Central memory CD8-positive, alpha-beta T cell (primary cell): ENCODE results near the gene IQGAP2.
A peak's percentile ranks its signal among the peaks of the same experiment; 100 is the strongest.
"Not testable (repeated sequence)": the region's sequence is repeated elsewhere in the genome, so short reads cannot be mapped to it uniquely, and the experiment has no call there.

Experiments used
- ATAC-seq: fragments of 150-1000 bp; cut with Tn5 transposase; replicated peaks from 2 replicates; pipeline ENCODE4 v1.10.0; 2022; ENCODE audit warnings: mild to moderate bottlenecking, moderate FRiP score, moderate number of reproducible peaks; ENCODE audit not compliant: poor library complexity, severe bottlenecking; ENCODE audit errors: extremely low read depth
- DNase-seq, 2 donors: peaks; one replicate each; pipeline ENCODE4 v3.0.0; 2021; ENCODE audit warnings: low spot score in 2 of 2
- H3K27ac Mint-ChIP-seq: one replicate; pipeline ENCODE4 v1.8.0; 2022; ENCODE audit warnings: low read depth, mild to moderate bottlenecking, moderate library complexity, mixed read lengths
- H3K27me3 Mint-ChIP-seq: one replicate; pipeline ENCODE4 v1.8.0; 2022; ENCODE audit warnings: mixed read lengths
- H3K36me3 Mint-ChIP-seq: one replicate; pipeline ENCODE4 v1.8.0; 2022; ENCODE audit warnings: mild to moderate bottlenecking, moderate library complexity, mixed read lengths; ENCODE audit not compliant: insufficient read depth
- H3K4me1 Mint-ChIP-seq: one replicate; pipeline ENCODE4 v1.8.0; 2022; ENCODE audit warnings: mixed read lengths
- H3K4me3 Mint-ChIP-seq: one replicate; pipeline ENCODE4 v1.8.0; 2022; ENCODE audit warnings: mild to moderate bottlenecking, moderate library complexity, mixed read lengths
- H3K9me3 Mint-ChIP-seq: one replicate; pipeline ENCODE4 v1.8.0; 2022; ENCODE audit warnings: mixed read lengths

Gene IQGAP2

DNA sequence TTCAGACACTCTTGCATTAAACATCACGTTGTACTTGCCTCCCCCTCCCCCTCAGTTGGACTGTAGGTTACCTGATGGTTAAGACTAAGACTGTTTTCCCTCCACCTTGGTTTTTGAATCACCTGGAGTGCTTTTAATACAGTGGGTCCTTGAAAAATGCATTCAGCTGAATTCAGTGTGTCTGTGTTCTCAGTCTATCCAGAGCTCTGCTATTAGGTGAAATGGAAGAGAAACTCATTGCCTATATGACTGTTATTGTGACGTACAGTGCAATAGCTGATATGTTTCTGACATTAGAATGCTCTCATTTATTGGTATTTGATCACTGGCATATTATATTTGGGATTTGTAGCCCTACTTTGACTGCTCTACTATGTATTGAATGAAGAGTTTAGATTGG is 111.6 kb downstream of the IQGAP2 start:
- ATAC-seq = no peak
- no peaks in the 10 kb centered on the region for H3K9me3 Mint-ChIP-seq
- peaks cover 38% of the 10 kb centered on the region for H3K4me1 Mint-ChIP-seq
- no peak overlapping the region for H3K4me3 Mint-ChIP-seq
- peak overlapping the region; percentile 20 for H3K27ac Mint-ChIP-seq
- DNase-seq = no peak
- no peaks in the 10 kb centered on the region for H3K27me3 Mint-ChIP-seq
- H3K36me3 Mint-ChIP-seq = peaks cover 4% of the 10 kb centered on the region

DNA sequence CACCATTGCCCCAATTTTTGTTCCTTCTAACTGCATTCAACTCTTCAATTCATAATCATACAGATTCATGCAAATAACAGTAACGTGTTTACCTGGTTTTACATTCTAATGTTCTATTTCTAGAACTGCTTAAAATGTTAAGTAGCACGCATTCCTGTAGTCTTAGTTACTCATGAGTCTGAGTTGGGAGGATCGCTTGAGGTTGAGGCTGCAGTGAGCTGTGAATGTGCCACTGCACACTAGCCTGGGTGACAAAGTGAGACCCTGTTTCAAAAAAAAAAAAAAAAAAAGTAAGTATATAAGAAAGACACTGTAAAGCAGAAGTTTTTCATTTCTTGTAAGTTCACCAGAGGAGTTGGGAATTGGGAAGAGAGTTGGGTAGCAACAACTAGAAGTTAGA is 114.2 kb downstream of the IQGAP2 start:
- Mint-ChIP-seq H3K4me1 (peaks cover 40% of the 10 kb centered on the region), H3K36me3 (peaks cover 6% of the 10 kb centered on the region), H3K9me3 (no peaks in the 10 kb centered on the region), H3K27me3 (no peaks in the 10 kb centered on the region), H3K27ac (peak overlapping the region; percentile 9), H3K4me3 (no peak overlapping the region)
- ATAC-seq (no peak), DNase-seq (no peak)

DNA sequence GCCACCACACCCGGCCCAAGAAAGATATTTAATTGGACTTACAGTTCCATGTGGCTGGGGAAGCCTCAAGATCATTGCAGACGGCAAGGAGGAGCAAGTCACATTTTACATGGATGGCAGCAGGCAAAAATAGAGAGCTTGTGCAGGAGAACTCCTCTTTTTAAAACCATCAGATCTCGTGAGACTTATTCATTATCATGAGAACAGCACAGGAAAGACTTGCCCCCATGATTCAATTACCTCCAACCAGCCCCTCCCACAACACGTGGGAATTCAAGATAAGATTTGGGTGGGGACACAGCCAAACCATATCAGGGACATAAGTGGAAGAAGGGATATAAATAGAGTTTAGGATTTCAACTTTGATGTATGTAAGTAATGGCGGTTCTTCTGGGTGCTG is 115.2 kb downstream of the IQGAP2 start:
- not testable (repeated sequence) for H3K27me3 Mint-ChIP-seq, H3K27ac Mint-ChIP-seq, H3K36me3 Mint-ChIP-seq, DNase-seq, ATAC-seq, H3K4me3 Mint-ChIP-seq, H3K9me3 Mint-ChIP-seq
- peaks cover 47% of the 10 kb centered on the region for H3K4me1 Mint-ChIP-seq

DNA sequence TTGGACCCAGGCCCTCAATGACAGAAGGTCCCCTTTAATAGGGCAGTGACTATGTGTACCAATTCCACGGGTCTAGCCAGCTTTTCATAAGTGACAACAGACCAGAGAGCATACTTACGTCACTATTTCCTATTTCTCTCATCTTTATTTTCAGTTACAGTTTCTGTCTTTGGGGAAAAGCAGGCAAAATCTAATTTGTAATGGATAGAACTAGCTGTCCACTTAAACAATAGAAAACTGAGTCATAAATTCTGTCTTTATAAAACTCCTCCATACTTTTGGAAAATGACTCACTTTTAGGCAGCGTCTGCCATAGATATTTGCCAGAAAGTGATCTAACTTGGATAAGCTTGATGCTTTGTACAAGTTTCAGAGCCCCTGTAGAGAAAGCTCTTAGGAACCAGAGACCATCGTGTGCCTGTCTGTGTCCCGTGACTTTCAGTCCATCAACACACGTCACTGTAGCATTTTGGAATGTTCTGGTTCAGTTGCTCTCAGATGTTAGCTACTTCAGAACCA is 118.2 kb downstream of the IQGAP2 start:
- Mint-ChIP-seq H3K4me1 (peaks cover 58% of the 10 kb centered on the region), H3K9me3 (no peaks in the 10 kb centered on the region), H3K36me3 (peaks cover 3% of the 10 kb centered on the region), H3K27me3 (no peaks in the 10 kb centered on the region), H3K27ac (peak overlapping the region; percentile 86), H3K4me3 (peak overlapping the region; percentile 40)
- ATAC-seq (no peak), DNase-seq (no peak)

DNA sequence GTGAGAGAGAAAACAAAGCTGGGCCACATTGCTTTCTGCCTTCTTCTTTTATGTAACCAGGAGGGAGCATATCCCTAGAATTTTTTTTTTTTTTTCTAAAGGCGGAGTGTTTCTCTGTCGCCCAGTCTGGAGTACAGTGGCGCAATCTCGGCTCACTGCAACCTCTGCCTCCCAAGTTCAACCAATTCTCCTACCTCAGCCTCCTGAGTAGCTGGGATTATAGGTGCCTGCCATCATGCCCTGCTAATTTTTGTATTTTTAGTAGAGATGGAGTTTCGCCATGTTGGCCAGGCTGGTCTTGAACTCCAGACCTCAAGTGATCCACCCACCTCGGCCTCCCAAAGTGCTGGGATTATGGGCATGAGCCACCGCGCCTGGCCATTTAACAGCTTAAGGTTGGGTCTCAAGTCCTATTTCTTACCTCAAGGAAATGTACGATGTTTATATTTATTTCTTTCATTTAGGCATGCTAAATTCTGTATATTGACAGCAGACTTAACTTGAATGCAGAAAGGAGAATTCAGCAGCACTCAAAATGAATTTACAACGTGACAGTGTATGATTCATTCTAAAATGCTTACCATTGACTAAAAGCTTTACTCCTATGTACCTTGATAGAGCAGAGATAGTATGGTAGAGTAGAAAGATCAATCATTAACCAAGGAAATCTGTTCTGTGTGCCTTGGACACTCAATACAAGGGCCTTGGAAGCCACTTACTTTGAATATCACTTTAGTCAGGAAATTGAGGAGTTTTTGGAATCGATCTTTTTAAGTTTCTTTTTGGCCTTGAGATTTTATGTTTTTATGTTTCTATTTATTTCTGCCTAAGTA is 119.2 kb downstream of the IQGAP2 start:
- no peak overlapping the region for H3K4me3 Mint-ChIP-seq
- no peaks in the 10 kb centered on the region for H3K9me3 Mint-ChIP-seq
- no peak for DNase-seq
- peaks cover 3% of the 10 kb centered on the region for H3K36me3 Mint-ChIP-seq
- no peak for ATAC-seq
- H3K27ac Mint-ChIP-seq = peak overlapping the region; percentile 49
- no peaks in the 10 kb centered on the region for H3K27me3 Mint-ChIP-seq
- peaks cover 67% of the 10 kb centered on the region for H3K4me1 Mint-ChIP-seq

DNA sequence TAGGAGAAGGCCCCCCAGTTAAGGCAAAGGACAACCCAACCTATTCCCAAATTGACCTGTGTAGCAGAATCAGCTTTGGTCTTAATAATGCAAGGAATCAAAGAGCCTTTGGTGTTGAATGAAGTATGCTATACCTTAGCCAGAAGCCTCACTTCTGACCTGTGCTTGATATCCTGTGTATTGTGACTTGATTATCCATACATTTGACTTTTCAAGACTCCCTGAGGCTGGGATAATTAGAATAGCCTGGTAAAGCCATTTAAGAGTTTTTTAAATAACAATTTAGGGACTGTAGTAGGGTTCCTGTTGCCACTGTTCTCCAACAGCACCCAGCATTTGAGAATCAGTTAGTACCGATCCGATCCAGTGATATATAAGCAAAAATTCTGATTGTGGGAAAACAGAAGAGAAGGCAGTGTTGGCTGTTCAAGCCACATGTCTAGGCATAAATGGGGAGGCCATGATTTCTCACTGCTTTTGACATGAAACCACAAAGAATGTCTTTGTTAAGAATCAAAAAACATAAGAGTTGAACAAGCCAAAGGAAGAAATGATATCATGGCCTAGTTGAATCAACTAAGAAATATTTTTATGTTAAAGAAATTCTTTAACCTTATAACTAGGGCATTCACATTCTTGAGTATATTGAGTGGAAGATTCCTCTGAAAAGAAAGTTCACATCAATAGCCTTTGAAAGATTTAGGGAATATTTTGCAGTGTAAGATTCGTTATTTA is 121.2 kb downstream of the IQGAP2 start:
- no peak for ATAC-seq
- H3K27me3 Mint-ChIP-seq = no peaks in the 10 kb centered on the region
- H3K4me3 Mint-ChIP-seq = no peak overlapping the region
- H3K9me3 Mint-ChIP-seq = no peaks in the 10 kb centered on the region
- peak overlapping the region; percentile 74 for H3K27ac Mint-ChIP-seq
- H3K36me3 Mint-ChIP-seq = peaks cover 1% of the 10 kb centered on the region
- peaks cover 73% of the 10 kb centered on the region for H3K4me1 Mint-ChIP-seq
- no peak for DNase-seq

DNA sequence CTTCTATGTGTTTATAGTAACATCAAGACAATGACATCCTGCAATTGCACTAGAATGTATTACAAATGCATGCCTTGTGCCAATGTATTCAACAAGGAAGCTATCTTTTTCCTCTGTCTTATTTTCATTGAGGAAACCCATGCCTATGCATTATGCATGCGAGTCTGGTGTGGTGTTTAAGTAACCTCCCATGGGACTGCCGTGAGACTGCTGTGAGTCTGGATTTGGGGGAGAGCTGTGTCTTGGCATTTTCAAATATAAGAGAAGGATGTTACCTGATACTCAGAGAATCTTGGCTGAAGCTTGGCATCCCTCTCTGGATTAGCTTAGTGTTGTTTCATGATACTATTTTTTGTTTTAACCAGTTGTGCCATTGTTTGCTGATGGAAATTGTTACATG is 121.8 kb downstream of the IQGAP2 start:
- H3K27me3 Mint-ChIP-seq = no peaks in the 10 kb centered on the region
- peaks cover 1% of the 10 kb centered on the region for H3K36me3 Mint-ChIP-seq
- ATAC-seq (no peak), DNase-seq (no peak)
- no peak overlapping the region for H3K4me3 Mint-ChIP-seq
- H3K9me3 Mint-ChIP-seq = no peaks in the 10 kb centered on the region
- H3K27ac Mint-ChIP-seq = peak overlapping the region; percentile 81
- peaks cover 70% of the 10 kb centered on the region for H3K4me1 Mint-ChIP-seq

DNA sequence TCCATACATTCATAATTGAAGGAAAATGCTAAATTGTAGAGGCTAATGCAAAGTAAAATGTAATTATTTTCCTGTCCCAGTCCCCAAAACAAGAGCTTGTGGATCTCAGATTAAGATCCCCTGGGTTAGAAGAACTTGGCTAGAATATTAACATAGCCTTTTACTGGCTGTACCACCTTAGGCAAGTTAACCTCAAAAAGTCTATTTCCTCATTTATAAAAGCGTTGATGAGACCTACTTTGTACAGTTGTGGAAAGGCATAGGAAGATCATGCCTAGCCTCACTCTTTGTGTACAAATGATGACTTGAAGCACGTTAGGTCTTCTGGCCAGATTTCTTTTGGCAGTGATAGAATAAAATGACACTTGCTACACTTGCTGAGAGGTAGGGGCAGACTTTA is 122.9 kb downstream of the IQGAP2 start:
- no peak overlapping the region for H3K4me3 Mint-ChIP-seq
- ATAC-seq (no peak), DNase-seq (no peak)
- peaks cover 1% of the 10 kb centered on the region for H3K36me3 Mint-ChIP-seq
- H3K4me1 Mint-ChIP-seq = peaks cover 74% of the 10 kb centered on the region
- H3K27ac Mint-ChIP-seq = peak overlapping the region; percentile 81
- no peaks in the 10 kb centered on the region for H3K27me3 Mint-ChIP-seq
- H3K9me3 Mint-ChIP-seq = no peaks in the 10 kb centered on the region

DNA sequence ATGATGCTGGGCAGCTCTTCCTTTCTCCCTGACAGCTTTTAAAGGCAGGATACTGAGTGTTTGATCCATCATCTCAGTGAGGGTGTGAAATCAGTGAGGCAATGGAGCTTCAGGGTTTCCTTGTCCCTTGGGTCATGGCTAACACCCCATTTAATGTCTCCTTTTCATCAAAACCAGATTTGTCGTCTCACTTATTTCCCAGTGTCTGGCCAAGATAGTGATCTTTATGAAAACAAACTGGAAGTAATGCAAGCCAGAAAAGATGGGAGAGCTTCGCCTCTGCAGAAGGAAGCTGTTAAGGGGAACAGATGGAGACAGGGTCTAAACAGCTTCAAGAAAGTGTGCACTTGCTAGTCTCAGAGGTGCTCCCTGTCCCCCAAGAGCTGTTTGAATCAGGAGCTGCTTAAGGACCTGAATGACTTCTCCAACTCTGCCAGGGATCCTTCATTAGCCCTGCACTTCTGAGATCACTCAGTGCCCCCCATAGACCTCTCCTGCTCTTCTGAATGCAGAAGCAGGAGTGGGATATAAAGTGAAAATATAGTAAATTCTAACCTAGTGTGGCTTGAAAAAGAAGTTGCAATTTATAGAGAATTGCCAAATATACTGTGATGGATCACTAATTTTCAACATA is 124.0 kb downstream of the IQGAP2 start:
- H3K9me3 Mint-ChIP-seq = no peaks in the 10 kb centered on the region
- H3K4me1 Mint-ChIP-seq = peaks cover 73% of the 10 kb centered on the region
- no peaks in the 10 kb centered on the region for H3K36me3 Mint-ChIP-seq
- DNase-seq (no peak), ATAC-seq (no peak)
- no peaks in the 10 kb centered on the region for H3K27me3 Mint-ChIP-seq
- no peak overlapping the region for H3K27ac Mint-ChIP-seq
- H3K4me3 Mint-ChIP-seq = no peak overlapping the region

DNA sequence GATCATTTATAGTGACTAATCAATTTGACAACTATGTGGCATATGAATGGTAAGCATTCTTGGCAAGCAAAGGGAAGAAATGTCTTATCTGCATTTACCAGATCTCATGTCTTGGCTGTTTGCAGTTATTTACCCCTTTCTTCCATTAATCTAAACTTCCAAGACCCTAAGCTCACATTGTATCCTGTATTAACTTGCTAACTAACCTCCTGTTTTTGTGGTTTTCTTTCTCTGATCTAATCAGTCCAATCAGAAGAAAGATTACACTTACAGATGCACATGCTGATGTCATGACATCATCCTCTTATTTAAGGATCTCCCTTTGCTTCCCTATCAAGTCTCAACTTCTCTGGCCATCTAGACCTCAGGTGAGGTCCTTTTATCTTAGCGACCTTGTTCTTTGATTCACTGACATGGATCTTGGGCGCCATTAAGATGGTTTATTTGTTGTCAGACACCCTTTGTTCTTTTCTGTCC is 124.6 kb downstream of the IQGAP2 start:
- Mint-ChIP-seq H3K4me1 (peaks cover 72% of the 10 kb centered on the region), H3K9me3 (no peaks in the 10 kb centered on the region), H3K36me3 (peaks cover 2% of the 10 kb centered on the region), H3K4me3 (no peak overlapping the region), H3K27ac (peak overlapping the region; percentile 19), H3K27me3 (no peaks in the 10 kb centered on the region)
- DNase-seq (no peak), ATAC-seq (no peak)

DNA sequence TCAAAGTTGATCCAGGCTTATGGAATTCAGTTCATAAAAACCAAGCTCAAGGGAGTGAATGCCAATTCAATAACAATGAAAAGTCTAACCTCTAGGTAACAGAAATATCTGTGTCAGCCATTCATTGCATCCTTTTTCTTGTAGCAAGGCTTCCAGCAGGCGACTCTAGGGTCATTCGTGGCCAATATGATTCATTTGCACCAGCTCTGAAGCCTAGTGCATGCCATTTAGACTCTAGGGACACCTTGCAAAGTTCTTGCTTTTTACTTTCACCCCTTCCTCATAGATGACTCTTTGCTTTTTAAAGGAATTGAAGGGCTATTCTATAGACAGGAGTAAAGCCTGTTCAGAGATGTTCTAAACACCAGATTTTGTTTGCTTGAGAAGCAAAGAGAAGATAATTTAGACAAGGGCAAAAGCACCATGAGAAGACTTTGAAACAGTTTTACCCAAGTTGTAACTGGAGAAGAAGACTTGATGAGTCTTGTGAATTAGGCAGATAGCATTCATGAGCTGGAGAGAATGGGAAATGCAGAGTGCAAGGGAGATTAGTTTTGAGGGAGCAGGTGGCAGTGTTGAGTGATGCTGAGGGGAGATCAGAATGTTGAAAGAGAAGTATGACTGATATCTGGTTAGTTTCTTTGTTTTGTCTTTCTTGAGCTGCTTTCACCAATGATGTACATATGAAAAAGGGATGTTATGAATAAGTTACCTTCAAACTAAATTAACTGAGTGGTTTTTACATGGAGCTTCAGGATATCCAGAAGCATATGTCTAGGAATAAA is 125.7 kb downstream of the IQGAP2 start:
- no peak for ATAC-seq
- Mint-ChIP-seq H3K27me3 (no peaks in the 10 kb centered on the region), H3K4me1 (peaks cover 70% of the 10 kb centered on the region), H3K4me3 (no peak overlapping the region), H3K27ac (no peak overlapping the region), H3K9me3 (no peaks in the 10 kb centered on the region), H3K36me3 (peaks cover 2% of the 10 kb centered on the region)
- DNase-seq = no peak
